K562 (cell line): ENCODE results near the gene TMX1. TPM values are rescaled to one million over a fixed set of nuclear protein-coding genes. Genes with fewer than 3 reads are reported as not detected.

Source experiments
- ATAC-seq: fragments of 200-7000 bp; cut with Tn5 transposase; 3 replicates; pipeline ENCODE4 v1.9.1; 2020; ENCODE audit warnings: moderate library complexity
- BruUV-seq: library from RNA; stranded (reverse); fragments of 400-500 nt; replicated peaks from 2 replicates; lab custom pipeline; 2021; lab: Mats Ljungman, UMichigan
- CTCF ChIA-PET: fragments of 300-600 bp; formaldehyde crosslinking; extraction: SDS; loops from one replicate; lab custom pipeline; 2021; ENCODE audit warnings: low intra/inter-chr PET ratio; lab: Yijun Ruan, JAX
- POLR2A ChIA-PET: fragments of 300-600, 350-650 bp; sonication (Branson Sonifier 250); formaldehyde crosslinking; extraction: SDS; loops from one replicate; lab custom pipeline; 2021; ENCODE audit warnings: antibody characterized with exemption, inconsistent platforms; lab: Yijun Ruan, JAX
- DNase-seq, 4 experiments: peaks; one replicate each; pipeline versions ENCODE4 v3.0.0 to v3.0.0-alpha.2; 2011 to 2018; ENCODE audit warnings: low spot score in 3 of 4, mixed read lengths in 3 of 4; ENCODE audit errors: extremely low read depth in 1 of 4
- FAIRE-seq: peaks from 2 replicates; lab custom pipeline; 2011; peaks lifted over from hg19 to GRCh38; lab: Jason Lieb, UNC
- H2AFZ ChIP-seq: 2 replicates; pipeline ENCODE4 v1.6.0; 2011; ENCODE audit warnings: low read depth, low read length, control low read depth, inconsistent platforms
- H3K27ac ChIP-seq: fragments of 200-600 bp; 3 replicates; pipeline ENCODE4 v1.8.0; 2011; ENCODE audit warnings: low read depth, mild to moderate bottlenecking, control low read depth, inconsistent platforms, low read length, moderate library complexity, mixed read lengths; ENCODE audit errors: extremely low read depth
- H3K27me3 ChIP-seq, 2 experiments: fragments of 300-600 bp in 1 of 2; 2 replicates in 1 of 2; 3 replicates in 1 of 2; pipeline versions ENCODE4 v1.6.0 to v1.8.0; 2011; ENCODE audit warnings: inconsistent platforms in 2 of 2, low read length in 2 of 2, mild to moderate bottlenecking in 1 of 2, mixed read lengths in 1 of 2, moderate library complexity in 1 of 2; ENCODE audit not compliant: control insufficient read depth in 2 of 2, insufficient read depth in 2 of 2
- H3K36me3 ChIP-seq: fragments of 300-600 bp; 3 replicates; pipeline ENCODE4 v1.8.0; 2011; ENCODE audit warnings: mild to moderate bottlenecking, low read length, inconsistent platforms; ENCODE audit not compliant: control insufficient read depth, insufficient read depth
- H3K4me1 ChIP-seq, 2 experiments: fragments of 200-600 bp in 1 of 2; replicated peaks in 1 of 2; 2 replicates in 1 of 2; 3 replicates in 1 of 2; pipeline versions ENCODE4 v1.5.1 to v1.8.0; 2011; ENCODE audit warnings: inconsistent platforms in 2 of 2, low read length in 2 of 2, mild to moderate bottlenecking in 1 of 2, mixed read lengths in 1 of 2, moderate library complexity in 1 of 2; ENCODE audit not compliant: control insufficient read depth in 2 of 2, insufficient read depth in 2 of 2
- H3K4me2 ChIP-seq: 2 replicates; pipeline ENCODE4 v1.6.1; 2011; ENCODE audit warnings: low read length, control low read depth, inconsistent platforms, mixed read lengths; ENCODE audit not compliant: insufficient read depth
- H3K4me3 ChIP-seq: fragments of 200-600 bp; sonication (generic), shearing (Covaris generic); 2 replicates; pipeline ENCODE4 v1.5.1; 2016; ENCODE audit warnings: control low read depth, inconsistent platforms
- H3K79me2 ChIP-seq: fragments of 200-600 bp; 3 replicates; pipeline ENCODE4 v1.8.0; 2011; ENCODE audit warnings: low read length, inconsistent platforms; ENCODE audit not compliant: control insufficient read depth, insufficient read depth
- H3K9ac ChIP-seq, 2 experiments: 2 replicates each; pipeline versions ENCODE4 v1.6.0 to v1.6.1; 2011; ENCODE audit warnings: low read depth in 2 of 2, low read length in 2 of 2, control low read depth in 1 of 2, inconsistent platforms in 1 of 2, mild to moderate bottlenecking in 1 of 2, mixed read lengths in 1 of 2; ENCODE audit not compliant: insufficient read depth in 1 of 2
- H3K9me1 ChIP-seq: one replicate; pipeline ENCODE4 v1.6.0; 2011; ENCODE audit warnings: inconsistent platforms, mild to moderate bottlenecking, low read length, moderate library complexity; ENCODE audit not compliant: control insufficient read depth, insufficient read depth
- H3K9me3 ChIP-seq: replicated peaks from 2 replicates; pipeline ENCODE4 v1.5.1; 2011; ENCODE audit warnings: low read depth, low read length, inconsistent platforms; ENCODE audit not compliant: control insufficient read depth, insufficient read depth
- H4K20me1 ChIP-seq: replicated peaks from 2 replicates; pipeline ENCODE4 v1.6.1; 2011; ENCODE audit warnings: low read length, inconsistent platforms, mixed read lengths; ENCODE audit not compliant: control insufficient read depth, insufficient read depth
- BRD4 ChIP-seq: fragments of 200-600 bp; sonication (generic); IDR thresholded peaks from 2 replicates; pipeline ENCODE4 v1.6.1; 2017; ENCODE audit warnings: inconsistent platforms
- ELK1 ChIP-seq: sonication (generic); formaldehyde crosslinking; IDR thresholded peaks from 2 replicates; pipeline ENCODE4 v1.8.1; 2022; ENCODE audit warnings: missing genetic modification reagents
- ZNF609 ChIP-seq: sonication (generic); formaldehyde crosslinking; IDR thresholded peaks from 2 replicates; pipeline ENCODE4 v1.8.1; 2023; ENCODE audit warnings: missing genetic modification reagents, mild to moderate bottlenecking, borderline replicate concordance
- WGBS: fragments of 100-300 bp; shearing (Covaris generic); methylation state at CpG from one replicate; pipeline ENCODE4 v1.1.6; 2016; ENCODE audit warnings: low coverage, mixed read lengths; ENCODE audit not compliant: insufficient coverage; ENCODE audit errors: missing lambda C conversion rate; 5-methylcytosine and 5-hydroxymethylcytosine counted together
- in situ Hi-C: fragments of 300-500 bp; cut with MboI; formaldehyde crosslinking; loops from 4 replicates; pipeline ENCODE4 v1.15.0; 2018; ENCODE audit warnings: inconsistent platforms, mixed read lengths
- intact Hi-C: fragments of 100-400 bp; cut with micrococcal nuclease; formaldehyde crosslinking; loops from 2 replicates; pipeline ENCODE4 v1.14.2; 2022
- polyA plus RNA-seq, 8 experiments: library from polyadenylated mRNA; depleted of rRNA in 4 of 8; stranded (reverse) in 5 of 8; unstranded in 3 of 8; fragments of >200 nt; fragmentation: Nextera tagmentation in 2 of 8; fragmentation: Illumina TruSeq in 1 of 8; extraction: Ambion mirVana in 2 of 8; extraction: Trizol in 1 of 8; gene quantifications; 2 replicates each; pipeline versions ENCODE4 v1.2.1 to v1.2.3, GENCODE V29; 2011 to 2014; ENCODE audit warnings: inconsistent platforms in 1 of 8, missing spikeins in 1 of 8
- total RNA-seq, 7 experiments: library from RNA; depleted of rRNA in 6 of 7; stranded (reverse); fragments of >200 nt in 6 of 7; fragmentation: Illumina TruSeq in 2 of 7; extraction: Trizol in 2 of 7; gene quantifications; 2 replicates each; pipeline versions ENCODE4 v1.2.1 to v1.2.3, GENCODE V29; 2011 to 2021; ENCODE audit warnings: low replicate concordance in 1 of 7

The TMX1 gene
- total and polyA plus RNA-seq, 9 of the 15 experiments (the other 6 are each of a cell fraction or from before 2014, with no cell fraction given): 19.5 to 101 (median 34.7) TPM

DNA sequence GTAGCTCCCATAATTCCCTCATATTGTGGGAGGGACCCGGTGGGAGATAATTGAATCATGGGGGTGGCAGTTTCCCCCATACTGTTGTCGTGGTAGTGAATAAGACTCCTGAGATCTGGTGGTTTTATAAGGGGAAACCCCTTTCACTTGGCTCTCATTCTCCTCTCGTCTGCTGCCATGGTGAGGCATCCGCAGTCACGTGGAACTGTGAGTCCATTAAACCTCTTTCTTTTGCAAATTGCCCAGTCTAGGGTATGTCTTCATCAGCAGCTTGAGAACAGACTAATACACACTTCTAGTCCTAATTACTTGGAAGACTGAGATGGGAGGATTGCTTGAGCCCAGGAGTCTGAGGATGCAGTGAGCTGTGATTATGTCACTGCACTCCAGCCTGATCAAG is 64.4 kb downstream of the TMX1 start:
- BruUV-seq: no TSS peak
- in situ Hi-C loops: no loop called here
- no peak for ATAC-seq
- H3K79me2 ChIP-seq: no peaks in the 10 kb centered on the region
- H3K4me1 ChIP-seq: no peaks in the 10 kb centered on the region
- intact Hi-C loops: no loop called here
- ChIA-PET POLR2A (no interaction called here), CTCF (no interaction called here)
- no peaks in the 10 kb centered on the region for H3K27me3 ChIP-seq
- no peaks in the 10 kb centered on the region for H3K9me3 ChIP-seq
- no peak overlapping the region for H2AFZ ChIP-seq
- no peak for TF ChIP-seq ELK1
- TF ChIP-seq BRD4: no peak
- TF ChIP-seq ZNF609 (CRISPR knock-in tag): no peak
- H3K4me2 ChIP-seq: no peak overlapping the region
- H3K36me3 ChIP-seq: no peaks in the 10 kb centered on the region
- no peak overlapping the region for H3K9ac ChIP-seq
- no peak overlapping the region for H3K27ac ChIP-seq
- H3K9me1 ChIP-seq: no peaks in the 10 kb centered on the region
- FAIRE-seq: no peak
- H4K20me1 ChIP-seq: no peaks in the 10 kb centered on the region
- 7% methylated on average over 5 of the region's 5 CpGs for WGBS
- no peak for DNase-seq
- no peak overlapping the region for H3K4me3 ChIP-seq
